Islet precursor cell (in vitro differentiated cells): Measurements from ENCODE around the gene IRF2BP1.
"Not testable (repeated sequence)": the region's sequence is repeated elsewhere in the genome, so short reads cannot be mapped to it uniquely, and the experiment has no call there.

ENCODE experiments used
- DNase-seq: peaks from one replicate; pipeline ENCODE4 v3.0.0-alpha.2; 2018

Gene IRF2BP1

DNA sequence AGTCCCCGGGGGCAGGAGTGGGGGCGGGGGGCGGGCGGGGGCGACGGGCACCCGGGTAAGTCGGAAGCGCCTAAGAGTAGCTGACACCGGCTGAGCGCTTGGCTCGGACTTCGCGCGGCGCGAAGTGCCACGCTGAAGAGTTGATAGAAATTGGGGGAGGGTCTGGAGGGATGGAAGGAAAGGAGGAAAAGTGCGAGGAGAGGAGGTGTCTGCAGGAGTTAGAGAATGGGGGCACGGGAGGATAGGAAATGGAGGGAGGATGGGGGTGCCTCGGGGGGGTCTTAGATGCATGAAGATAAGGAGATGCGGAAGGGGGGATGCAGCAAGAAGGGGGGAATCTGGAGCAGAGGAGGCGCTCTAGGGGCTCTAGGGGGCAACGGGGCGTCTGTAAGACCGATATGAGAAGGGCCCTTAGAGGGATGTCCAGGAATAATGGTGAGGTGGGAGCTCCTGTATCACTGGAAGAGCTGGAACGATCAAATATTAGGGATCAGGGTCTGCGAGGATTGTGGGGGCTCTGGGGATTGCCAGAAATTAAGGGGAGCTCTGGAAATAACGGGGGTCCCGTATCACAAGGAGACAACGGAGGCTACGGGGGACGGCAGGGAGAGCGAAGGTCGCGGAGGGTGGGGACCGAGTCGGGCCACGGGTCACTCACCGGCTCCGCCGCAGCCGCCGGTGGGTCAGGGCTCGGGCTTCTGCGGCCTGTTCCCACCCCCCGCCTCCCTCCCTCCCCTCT lies 16.1 kb upstream of the IRF2BP1 start, which contains the start of gene MYPOP:
MYPOP (minus strand) TSS at position 702 of the 739 bp plus-strand sequence. CDS start 840 bp downstream, outside the sequence.
- DNase-seq = no peak

DNA sequence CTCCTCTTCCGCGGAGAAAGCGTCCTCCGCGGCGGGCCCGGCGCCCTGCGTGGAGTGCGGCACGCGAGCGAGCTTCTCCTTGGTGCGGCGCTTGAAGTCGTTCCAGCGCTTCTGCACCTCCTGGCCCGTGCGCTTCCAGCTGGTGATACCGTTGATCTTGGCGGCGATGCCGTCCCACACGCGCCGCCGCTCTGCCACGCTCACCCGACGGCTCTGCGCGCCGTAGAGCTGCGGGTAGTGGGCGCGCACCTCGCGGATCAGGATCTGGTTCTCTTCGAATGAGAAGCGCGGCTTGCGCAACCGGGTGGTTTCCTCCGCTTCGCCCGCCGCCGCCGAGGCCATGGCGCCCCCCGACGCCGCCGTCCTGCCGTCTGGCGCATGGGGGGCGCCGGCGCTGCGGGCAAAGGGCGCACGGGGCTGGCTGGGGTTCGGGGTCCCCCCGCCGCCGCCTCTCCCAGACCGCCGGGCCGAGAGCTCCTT lies 15.5 kb upstream of the IRF2BP1 start:
- DNase-seq = no peak

DNA sequence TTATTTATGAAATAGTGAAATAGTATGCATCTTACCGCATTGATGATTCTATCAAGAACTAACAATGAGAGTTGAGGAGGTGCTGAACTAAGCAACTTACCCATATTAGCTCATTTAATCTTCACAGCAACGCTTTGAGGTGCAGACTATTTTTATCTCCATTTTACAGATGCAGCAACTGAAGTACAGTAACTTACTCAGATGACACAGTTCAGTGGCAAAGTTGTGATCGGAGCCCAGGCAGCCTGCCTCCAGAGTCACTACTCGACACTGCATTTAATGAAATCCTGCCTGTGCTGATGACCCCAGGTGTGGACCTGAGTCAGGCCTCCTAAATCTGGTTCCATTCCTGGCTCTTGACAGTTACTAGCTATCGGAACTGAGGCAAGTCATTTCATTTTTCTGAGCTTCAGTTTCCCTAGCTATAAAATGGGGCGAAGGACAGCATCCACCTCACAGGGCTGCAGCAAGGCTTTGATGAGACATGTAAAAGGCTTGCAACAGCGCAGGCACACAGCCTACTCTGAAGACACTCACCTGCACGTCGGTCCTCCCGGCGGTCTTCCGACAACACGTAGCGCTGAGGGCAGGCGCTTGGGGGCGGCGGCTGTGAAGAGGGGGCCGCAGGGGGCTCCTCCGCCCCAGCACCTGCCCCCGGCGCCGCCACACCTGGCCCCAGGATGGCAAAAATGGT lies 14.9 kb upstream of the IRF2BP1 start:
- no peak for DNase-seq

DNA sequence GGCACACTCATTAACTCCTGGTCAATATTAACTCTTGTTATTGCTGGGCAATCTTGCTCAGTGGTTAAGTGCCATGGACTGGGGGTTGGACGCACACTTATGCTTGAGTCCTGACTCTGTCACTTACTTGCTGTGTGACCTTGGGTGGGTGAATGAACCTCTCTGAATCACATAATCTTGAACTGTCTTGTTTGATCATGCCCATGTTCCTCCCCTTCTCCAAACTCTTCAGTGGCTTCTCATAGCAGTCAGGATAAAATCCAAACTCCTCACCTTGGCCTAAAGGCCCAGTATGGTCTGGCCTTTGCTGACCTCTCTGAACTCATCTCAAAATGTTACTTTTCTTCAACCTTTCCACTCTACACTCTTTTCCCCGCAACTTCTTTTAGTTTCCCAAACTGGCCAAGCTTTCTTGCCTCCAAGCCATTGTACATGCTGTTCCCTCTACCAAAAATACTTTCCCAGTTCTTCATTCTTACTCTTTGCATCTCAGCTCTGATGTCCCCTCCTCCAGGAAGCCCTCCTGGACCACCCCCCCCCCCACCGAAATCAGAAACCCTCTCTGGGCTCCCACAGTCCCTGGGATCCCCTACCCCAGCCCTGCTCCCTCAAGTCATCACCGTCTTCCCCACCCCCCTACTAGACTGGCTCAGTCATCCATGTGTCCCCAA lies 14.1 kb upstream of the IRF2BP1 start:
- DNase-seq = no peak

DNA sequence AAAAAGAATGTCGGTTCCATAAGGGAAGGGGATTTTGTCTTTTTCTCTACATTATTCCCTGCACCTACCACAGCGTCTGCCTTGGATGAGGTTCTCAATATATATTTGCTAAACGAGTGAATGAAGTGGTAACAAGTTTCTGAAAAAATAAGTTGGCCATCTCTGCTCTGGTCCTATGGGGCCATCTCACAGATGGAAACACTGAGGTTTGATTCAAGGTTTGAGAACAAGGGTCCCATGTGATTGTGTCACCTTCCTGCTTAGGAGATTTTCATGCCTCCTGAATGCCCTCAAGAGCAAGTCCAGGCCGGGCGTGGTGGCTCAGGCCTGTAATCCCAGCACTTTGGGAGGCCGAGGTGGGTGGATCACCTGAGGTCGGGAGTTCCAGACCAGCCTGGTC lies 13.3 kb upstream of the IRF2BP1 start:
- no peak for DNase-seq

DNA sequence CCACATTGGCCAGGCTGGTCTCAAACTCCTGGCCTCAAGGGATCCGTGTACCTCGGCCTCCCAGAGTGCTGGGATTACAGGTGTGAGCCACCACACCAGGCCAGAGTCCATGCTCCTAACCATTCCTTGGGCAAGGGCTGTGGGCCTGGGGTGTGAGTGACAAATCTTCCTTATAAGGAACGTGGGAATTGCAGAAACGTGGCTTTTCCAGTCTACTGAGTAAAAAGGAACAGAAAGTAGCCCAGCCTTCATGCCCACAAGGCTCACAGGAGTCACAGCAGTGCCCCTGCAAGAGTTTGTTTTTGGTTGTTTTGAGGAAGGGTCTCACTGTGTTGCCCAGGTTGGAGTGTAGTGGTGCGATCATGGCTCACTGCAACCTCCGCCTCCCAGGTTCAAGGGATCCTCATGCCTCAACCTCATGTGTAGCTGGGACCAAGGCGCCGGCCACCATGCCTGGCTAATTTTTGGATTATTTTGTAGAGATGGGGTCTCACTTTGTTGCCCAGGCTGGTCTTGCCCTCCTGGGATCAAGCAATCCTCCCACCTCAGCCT lies 11.4 kb upstream of the IRF2BP1 start:
- no peak for DNase-seq

DNA sequence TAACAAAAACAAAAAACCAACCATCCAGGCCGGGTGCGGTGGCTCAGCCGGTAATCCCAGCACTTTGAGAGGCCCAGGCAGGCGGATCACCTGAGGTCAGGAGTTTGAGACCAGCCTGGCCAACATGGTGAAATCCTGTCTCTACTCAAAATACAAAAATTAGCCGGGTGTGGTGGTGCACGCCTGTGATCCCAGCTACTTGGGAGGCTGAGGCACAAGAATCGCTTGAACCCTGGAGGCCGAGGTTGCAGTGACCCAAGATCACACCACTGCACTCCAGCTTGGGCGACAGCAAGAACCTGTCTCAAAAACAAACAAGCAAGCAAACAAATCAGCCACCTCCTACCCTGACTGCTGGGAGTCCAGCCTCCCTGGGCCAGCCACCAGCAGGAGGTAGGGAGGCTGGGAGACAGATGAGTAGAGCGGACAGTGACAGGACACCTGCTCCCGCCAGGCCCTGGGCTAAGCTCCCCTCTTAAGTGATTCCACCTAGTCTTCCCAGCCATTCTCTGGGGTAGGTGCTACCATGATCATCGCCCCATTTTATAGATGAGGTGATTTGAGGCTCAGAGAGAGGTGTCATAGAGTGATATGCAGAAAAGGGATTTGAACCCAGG lies 10.2 kb upstream of the IRF2BP1 start:
- not testable (repeated sequence) for DNase-seq

DNA sequence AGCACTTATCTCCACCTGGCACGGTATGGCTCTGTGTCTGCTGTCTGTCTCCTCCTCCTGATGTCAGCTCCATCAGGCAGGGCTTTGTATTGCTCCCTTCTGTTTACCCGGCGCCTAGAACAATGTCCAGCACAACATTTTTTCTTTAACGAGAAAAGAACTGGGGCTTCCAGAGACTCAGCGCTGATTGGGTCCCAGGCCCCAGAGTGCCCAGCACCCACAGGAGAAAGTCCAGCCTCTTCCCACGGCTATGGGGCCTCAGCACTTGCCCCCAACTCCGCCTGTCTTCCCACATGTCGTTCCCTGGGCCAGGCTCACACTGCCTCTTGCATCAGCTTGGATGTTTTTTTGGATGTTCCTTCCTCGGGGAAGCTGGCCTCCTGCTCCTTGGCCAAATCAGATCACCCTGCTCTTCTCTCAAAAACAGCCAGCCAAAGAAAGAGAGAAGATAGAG lies 9.6 kb upstream of the IRF2BP1 start:
- DNase-seq = no peak

DNA sequence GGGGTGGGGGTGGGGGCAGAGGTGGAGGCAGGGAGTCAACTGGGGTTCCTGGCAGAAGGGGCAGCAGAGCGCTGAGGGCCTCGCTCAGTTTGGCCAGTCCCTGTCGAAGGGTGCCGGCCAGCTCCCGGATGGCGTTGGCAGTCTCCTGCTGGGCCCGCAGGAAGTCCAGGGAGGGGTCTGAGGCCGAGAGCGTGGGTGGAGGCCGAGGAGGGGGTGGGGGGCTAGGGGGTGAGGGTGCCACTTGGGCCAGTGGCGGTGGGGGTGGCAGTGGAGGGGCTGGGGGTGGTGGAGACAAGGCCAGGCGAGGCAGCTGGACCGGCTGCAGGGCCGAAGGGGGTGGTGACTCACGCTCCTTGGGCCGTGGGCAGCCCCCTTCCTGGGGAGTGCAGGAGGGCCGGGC lies 4.9 kb upstream of the IRF2BP1 start:
- DNase-seq = no peak

DNA sequence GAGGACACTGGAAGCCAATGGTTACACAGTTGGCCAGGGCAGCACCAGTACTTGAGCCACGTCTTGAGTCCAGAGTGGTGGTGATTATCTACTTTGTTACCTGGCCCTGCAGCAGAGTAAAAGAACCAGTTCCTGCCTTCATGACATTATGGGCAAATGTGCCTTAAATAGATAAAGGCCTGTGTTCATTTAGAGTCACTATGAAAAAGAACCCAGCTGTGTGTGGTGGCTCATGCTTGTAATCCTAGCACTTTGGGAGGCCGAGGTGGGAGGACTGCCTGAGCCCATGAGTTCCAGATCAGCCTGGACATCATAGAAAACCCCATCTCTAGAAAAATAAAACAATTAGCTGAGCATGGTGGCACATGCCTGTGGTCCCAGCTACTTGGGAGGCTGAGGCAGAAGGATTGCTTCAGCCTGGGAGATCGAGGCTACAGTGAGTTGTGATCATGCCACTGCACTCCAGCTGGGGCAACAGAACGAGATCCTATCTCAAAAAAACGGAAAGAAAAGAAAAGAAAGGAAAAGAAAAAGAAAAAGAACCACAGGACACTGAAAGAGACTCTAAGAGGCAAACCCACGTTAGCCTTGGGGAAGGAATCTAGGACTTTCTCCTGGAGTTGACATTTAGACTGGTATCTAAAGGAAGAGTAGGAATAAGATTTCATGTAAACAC lies 3.4 kb upstream of the IRF2BP1 start:
- no peak for DNase-seq

DNA sequence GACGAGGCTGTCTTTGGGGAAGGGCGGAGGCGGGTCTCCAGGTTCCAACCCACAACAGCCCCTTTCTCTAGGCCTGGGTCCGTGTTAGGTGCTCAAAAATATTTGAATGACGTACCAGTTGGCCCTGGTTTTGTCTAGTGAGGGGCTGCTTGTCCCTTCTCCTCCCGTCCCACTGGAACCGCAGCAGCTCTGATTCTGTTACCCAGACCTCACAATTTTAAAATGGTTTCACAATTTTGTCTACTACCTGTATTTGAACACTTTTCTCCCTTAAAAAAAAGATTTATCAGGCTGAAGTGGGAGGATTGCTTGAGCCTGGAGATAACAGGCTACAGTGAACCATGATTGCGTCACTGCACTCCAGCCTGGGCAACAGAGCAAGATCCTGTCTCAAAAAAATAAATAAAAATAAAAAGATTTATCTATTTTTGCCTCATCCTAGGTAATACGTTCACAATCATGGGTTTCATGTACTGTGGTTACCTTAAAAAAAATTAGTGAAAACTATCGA lies 1.3 kb upstream of the IRF2BP1 start:
- DNase-seq = no peak

DNA sequence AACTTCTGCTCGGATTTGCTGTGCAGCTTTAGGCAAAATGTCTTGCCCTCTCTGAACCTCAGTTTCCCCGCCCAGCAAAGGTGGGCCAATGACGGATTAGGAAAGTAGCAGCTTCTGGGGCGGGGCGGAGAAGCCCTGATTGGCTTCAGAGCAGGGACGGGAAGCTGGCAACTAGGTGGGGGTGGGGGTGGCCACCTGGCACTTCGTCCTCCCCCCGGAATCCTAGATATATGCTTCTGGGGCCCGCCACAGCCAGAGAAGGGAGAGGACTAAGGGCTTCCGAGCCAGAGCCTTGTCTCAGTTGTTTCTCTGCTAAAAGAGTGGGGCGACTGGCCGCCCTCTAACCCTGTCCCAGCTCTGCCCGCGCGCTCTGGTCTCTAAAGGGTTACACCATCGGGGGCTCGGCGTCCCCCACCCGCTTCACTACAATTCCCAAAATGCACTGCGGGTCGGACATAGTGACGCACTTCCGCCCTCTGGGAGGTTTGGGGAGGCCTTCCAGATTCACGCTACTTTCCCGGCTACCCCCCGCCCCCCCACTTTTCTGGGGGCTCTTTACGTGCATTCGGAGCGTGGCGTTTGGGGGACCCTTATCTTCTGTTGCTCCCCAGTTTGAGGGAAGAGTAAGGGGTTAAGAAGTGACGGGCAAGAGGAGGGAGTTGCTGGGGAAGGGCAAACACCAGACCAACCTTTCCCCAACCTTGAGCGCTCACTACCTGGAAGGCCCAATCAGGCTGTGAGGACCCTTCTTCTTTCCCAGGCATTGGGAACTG lies 672 bp upstream of the IRF2BP1 start:
- peak; percentile 95 for DNase-seq

DNA sequence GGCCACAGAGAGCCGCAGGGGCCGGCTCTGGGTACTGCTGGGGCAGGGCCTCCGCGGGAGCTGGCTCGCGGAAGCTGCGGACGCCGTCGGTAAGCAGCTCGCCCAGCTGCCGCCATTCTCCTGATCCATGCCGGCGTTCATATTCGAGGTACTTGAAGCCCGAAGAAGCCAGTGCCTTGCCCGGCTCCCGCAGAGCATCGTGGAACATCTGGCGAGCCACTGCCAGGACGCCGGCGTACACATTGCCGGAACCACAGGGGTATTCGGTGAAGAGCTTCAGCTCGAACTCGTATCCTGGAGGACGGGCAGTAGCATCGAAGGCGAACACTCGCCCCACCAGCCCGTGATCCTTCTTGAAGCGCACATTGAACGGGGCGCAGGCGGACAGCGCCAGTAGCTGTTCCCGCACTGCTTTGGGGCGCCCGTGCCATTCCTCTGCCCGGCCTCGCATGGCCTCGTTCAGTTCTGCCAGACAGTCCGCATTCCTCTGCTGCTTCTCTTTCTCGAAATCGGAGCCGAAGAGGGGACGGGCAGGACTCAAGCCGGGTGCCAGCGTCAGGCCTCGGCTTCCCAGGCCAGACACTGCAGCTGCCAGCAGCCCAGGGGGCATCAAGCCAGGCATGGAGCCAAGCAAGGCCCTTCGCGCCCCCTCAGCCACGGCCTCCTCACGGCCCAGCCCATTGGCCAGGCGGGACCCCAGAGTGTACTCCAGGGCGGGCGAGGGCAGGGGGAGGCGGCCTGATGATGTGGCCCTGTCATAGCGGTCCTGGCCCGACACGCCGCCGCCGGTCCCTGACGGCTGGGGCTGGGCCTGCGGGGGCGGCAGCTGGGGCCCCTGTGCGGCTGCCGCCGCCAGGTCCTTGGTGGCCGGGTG lies 1.0 kb downstream of the IRF2BP1 start:
- no peak for DNase-seq

DNA sequence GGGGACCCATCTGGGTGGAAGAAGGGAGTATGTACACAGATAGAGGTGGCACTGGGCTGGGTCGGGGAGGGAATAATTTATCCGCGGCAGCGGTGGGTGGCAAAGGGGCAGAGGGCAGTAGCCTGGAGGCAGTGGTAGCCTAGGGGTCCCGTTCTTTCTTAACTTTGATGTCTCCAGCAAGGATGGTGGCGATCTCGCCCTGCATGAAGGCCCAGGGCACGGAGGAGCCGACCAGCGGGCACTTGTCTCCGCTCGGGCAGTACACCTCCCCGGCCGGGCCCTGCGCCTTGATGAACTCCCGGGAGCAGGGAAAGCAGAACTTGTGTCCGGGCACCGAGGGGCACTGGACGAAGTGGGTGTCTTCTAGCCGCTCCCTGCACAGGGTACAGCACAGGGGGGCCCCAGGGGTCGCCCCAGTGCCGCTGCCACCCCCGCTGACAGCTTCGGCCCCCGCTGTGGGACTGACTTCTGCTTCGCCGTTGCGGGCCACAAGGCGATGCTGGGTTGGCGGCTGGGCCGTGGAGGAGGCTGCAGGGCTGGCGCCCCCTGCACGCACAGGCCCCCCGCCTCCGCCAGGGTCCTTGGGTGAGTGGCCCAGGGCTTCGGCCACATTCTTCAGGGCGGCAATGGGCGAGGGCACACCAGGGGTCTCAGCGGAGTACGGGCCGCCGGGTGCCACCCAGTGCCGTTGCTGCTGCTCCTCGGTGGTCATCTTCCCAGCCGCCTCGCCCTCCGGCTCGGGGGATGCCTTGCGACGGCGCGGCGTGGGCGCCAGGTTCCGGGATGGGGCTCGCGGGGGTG lies 1.9 kb downstream of the IRF2BP1 start:
- no peak for DNase-seq

DNA sequence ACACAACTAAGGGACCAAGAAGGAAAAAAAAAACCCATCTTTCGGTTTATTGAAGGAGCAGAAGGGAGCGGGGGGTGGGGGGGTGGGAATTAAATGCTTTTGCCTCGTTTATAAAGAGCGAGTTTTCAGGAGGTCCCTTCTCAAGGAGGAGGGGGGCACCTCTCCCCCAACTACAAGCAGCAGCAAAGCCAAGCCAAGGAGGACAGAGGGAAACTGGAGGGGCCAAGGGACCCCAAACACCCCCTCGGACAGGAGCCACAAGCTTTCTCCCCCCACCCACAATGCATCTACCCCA lies 2.4 kb downstream of the IRF2BP1 start:
- no peak for DNase-seq

DNA sequence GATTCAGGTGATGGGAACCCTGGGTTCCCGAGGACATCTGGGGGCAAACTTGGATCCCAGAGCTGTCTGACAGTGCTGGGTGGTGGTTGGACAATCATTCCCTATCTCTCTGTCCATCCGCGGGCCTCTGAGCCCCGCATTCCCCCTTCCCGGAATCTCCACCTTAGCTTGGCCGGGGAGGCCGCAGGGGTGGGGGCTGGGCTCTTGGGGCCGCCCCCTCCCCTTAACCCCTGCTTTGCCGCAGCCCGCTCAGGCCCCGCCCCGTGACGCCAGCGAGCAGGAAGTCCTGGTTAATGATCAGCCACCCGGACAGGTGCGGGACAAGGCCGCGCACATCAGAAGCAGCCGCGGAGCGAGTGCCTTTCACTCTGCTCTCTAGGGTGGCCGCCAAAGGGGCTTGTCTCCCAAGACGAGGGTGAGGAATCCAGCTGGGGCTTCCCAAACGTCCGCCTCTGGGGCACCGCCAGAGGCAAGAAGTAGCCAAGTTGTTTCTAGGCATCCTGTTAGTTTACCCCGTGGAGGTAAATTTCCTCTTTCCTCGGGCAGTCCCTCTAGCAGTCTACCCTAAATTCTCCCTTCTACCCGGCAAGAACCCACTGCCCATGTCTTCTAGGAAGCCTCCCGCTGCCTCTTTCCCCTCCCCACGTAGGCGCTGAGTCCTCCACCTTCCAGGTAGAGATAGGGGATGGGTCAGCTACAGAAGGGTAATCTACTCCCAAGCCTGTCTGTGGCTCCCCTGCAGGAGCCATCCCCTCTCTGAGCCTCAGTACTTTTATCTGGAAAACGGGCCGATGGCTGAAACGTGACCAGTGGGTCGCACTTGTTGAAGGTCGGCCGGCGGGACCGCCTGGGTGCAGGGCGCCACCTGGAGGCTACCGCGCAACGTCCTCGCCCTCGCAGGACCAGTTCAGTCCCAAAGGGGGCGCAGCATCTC lies 3.0 kb downstream of the IRF2BP1 start:
- DNase-seq = peak; percentile 94

DNA sequence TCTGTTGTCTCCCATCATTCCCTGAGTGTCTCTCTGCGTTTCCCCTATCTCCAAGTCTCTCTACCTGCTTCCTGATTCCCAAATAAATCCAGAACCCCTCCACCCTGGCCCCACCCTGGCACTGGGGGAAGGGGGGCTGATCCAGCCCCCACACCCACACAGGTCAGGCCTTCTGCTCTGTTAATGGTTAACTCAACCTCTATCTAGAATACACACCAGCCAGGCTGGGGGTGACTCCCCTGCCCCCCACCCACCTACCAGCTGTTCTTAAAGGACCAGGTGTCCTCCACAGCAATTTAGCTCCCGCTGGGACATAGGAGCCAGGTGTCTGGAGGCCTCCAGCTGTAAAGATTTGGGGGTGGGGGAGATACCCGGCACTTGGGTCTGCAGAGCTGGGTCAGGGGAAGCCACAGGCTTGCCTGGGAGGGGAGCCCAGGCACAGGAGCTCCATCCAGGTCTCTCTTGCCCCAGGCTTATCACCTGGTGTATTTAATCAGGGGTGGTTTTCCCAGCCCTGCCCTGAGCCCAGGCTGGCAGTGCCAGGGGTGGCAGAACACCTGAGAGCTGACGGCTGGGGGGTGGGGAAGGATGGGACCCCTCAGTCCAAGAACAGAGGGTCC lies 3.9 kb downstream of the IRF2BP1 start:
- no peak for DNase-seq
